WTC11 (cell line): ENCODE results near the gene SNX11. TPM values are rescaled to one million over a fixed set of nuclear protein-coding genes. Genes with fewer than 3 reads are reported as not detected.

Experiments used
- ATAC-seq: fragments of 200-7000 bp; cut with Tn5 transposase; 2 replicates; pipeline ENCODE4 v1.10.0; 2021; ENCODE audit warnings: mild to moderate bottlenecking, moderate library complexity
- CTCF ChIA-PET: fragments of 300-600 bp; sonication (Branson Sonifier 250); formaldehyde crosslinking; loops from one replicate; lab custom pipeline; 2021; ENCODE audit warnings: antibody characterized with exemption; lab: Charles Lee
- POLR2A ChIA-PET: fragments of 350-600 bp; sonication (Branson Sonifier 250); formaldehyde crosslinking; loops from one replicate; lab custom pipeline; 2021; ENCODE audit warnings: antibody characterized with exemption; lab: Charles Lee
- DNase-seq: peaks from one replicate; pipeline ENCODE4 v3.0.0; 2021; ENCODE audit warnings: low spot score
- H3K27ac Mint-ChIP-seq: 2 replicates; pipeline ENCODE4 v1.8.0; 2021; ENCODE audit warnings: mixed read lengths
- H3K27me3 Mint-ChIP-seq: 2 replicates; pipeline ENCODE4 v1.8.0; 2021; ENCODE audit warnings: low read depth, mild to moderate bottlenecking, moderate library complexity, mixed read lengths
- H3K36me3 Mint-ChIP-seq: 2 replicates; pipeline ENCODE4 v1.8.0; 2021; ENCODE audit warnings: mixed read lengths
- H3K4me1 Mint-ChIP-seq: 2 replicates; pipeline ENCODE4 v1.8.0; 2022; ENCODE audit warnings: mixed read lengths
- H3K4me3 Mint-ChIP-seq: 2 replicates; pipeline ENCODE4 v1.8.0; 2021; ENCODE audit warnings: mild to moderate bottlenecking, moderate library complexity, mixed read lengths
- H3K9me3 Mint-ChIP-seq: 2 replicates; pipeline ENCODE4 v1.8.0; 2021; ENCODE audit warnings: mixed read lengths
- ARID4B ChIP-seq: sonication (generic); formaldehyde crosslinking; IDR thresholded peaks from 2 replicates; pipeline ENCODE4 v1.8.0; 2023; ENCODE audit warnings: missing genetic modification reagents, mild to moderate bottlenecking, borderline replicate concordance
- ATF3 ChIP-seq: sonication (generic); formaldehyde crosslinking; conservative IDR thresholded peaks from 2 replicates; pipeline ENCODE4 v1.8.1; 2022; ENCODE audit warnings: mild to moderate bottlenecking, missing genetic modification reagents
- CBFB ChIP-seq: sonication (generic); formaldehyde crosslinking; IDR thresholded peaks from 2 replicates; pipeline ENCODE4 v1.8.1; 2022; ENCODE audit warnings: mild to moderate bottlenecking, low read depth, missing genetic modification reagents
- CDX4 ChIP-seq: fragments of 250-450 bp; sonication (Bioruptor Pico); IDR thresholded peaks from 2 replicates; pipeline ENCODE4 v1.9.0; 2021; ENCODE audit warnings: moderate library complexity, mild to moderate bottlenecking, inconsistent platforms, borderline replicate concordance
- CTCF ChIP-seq: fragments of 200-600 bp; IDR thresholded peaks from 2 replicates; pipeline ENCODE4 v1.8.0; 2022; ENCODE audit warnings: antibody characterized with exemption
- FOXP1 ChIP-seq: sonication (generic); formaldehyde crosslinking; IDR thresholded peaks from 2 replicates; pipeline ENCODE4 v1.8.0; 2022; ENCODE audit warnings: missing genetic modification reagents, mild to moderate bottlenecking, moderate library complexity, borderline replicate concordance
- GTF2I ChIP-seq: fragments of 250-450 bp; sonication (Bioruptor Pico); conservative IDR thresholded peaks from 2 replicates; pipeline ENCODE4 v1.4.0; 2021; ENCODE audit warnings: mild to moderate bottlenecking
- JUN ChIP-seq: sonication (generic); formaldehyde crosslinking; IDR thresholded peaks from 2 replicates; pipeline ENCODE4 v1.8.0; 2023; ENCODE audit warnings: mild to moderate bottlenecking, missing genetic modification reagents
- NFE2L1 ChIP-seq: sonication (generic); formaldehyde crosslinking; IDR thresholded peaks from 2 replicates; pipeline ENCODE4 v1.8.1; 2023; ENCODE audit warnings: missing genetic modification reagents
- OVOL2 ChIP-seq: fragments of 250-450 bp; sonication (Bioruptor Pico); IDR thresholded peaks from 2 replicates; pipeline ENCODE4 v1.9.0; 2021; ENCODE audit warnings: mild to moderate bottlenecking, borderline replicate concordance
- PREB ChIP-seq: sonication (generic); formaldehyde crosslinking; IDR thresholded peaks from 2 replicates; pipeline ENCODE4 v1.8.1; 2022; ENCODE audit warnings: mild to moderate bottlenecking, missing genetic modification reagents, moderate library complexity, borderline replicate concordance
- RORB ChIP-seq: fragments of 250-450 bp; sonication (Bioruptor Pico); IDR thresholded peaks from 2 replicates; pipeline ENCODE4 v1.9.0; 2021; ENCODE audit warnings: mild to moderate bottlenecking
- SMAD4 ChIP-seq: sonication (generic); formaldehyde crosslinking; IDR thresholded peaks from 2 replicates; pipeline ENCODE4 v1.8.0; 2022; ENCODE audit warnings: mild to moderate bottlenecking, missing genetic modification reagents
- STAT6 ChIP-seq: sonication (generic); formaldehyde crosslinking; conservative IDR thresholded peaks from 2 replicates; pipeline ENCODE4 v1.8.1; 2023; ENCODE audit warnings: mild to moderate bottlenecking, low read depth, missing genetic modification reagents, moderate library complexity
- USF1 ChIP-seq: sonication (generic); formaldehyde crosslinking; IDR thresholded peaks from 2 replicates; pipeline ENCODE4 v1.8.0; 2022; ENCODE audit warnings: mild to moderate bottlenecking, missing genetic modification reagents
- ZBTB43 ChIP-seq: sonication (generic); formaldehyde crosslinking; IDR thresholded peaks from 2 replicates; pipeline ENCODE4 v1.8.1; 2023; ENCODE audit warnings: mild to moderate bottlenecking, missing genetic modification reagents
- ZMAT4 ChIP-seq: fragments of 250-450 bp; sonication (Bioruptor Pico); IDR thresholded peaks from 2 replicates; pipeline ENCODE4 v1.9.0; 2021; ENCODE audit warnings: mild to moderate bottlenecking
- ZNF317 ChIP-seq: sonication (generic); formaldehyde crosslinking; IDR thresholded peaks from 2 replicates; pipeline ENCODE4 v1.8.1; 2023; ENCODE audit warnings: low read depth, mild to moderate bottlenecking, moderate library complexity, missing genetic modification reagents, borderline replicate concordance
- ZNF416 ChIP-seq: fragments of 250-450 bp; sonication (Bioruptor Pico); IDR thresholded peaks from 2 replicates; pipeline ENCODE4 v1.9.0; 2021; ENCODE audit warnings: mild to moderate bottlenecking, inconsistent platforms
- total RNA-seq: library from RNA; stranded (reverse); gene quantifications from 3 replicates; pipeline ENCODE4 v1.2.3, GENCODE V29; 2021

Gene SNX11
- total RNA-seq, 1 experiment from 2014 or later = 24.5 TPM

- Mint-ChIP-seq H3K36me3 (no peaks in the 10 kb centered on the region), H3K27ac (no peak overlapping the region), H3K27me3 (no peaks in the 10 kb centered on the region; the same call in 1 of the 2 replicates), H3K4me1 (peaks cover 9% of the 10 kb centered on the region), H3K4me3 (no peak overlapping the region), H3K9me3 (no peaks in the 10 kb centered on the region)
- no peak for ATAC-seq
- DNase-seq = no peak
- TF ChIP-seq STAT6 (CRISPR knock-in tag) = no peak
- no peak for TF ChIP-seq USF1 (CRISPR knock-in tag)
- no peak for TF ChIP-seq RORB
- no peak for TF ChIP-seq ARID4B
- TF ChIP-seq ZNF317 (CRISPR knock-in tag) = no peak
- no peak for TF ChIP-seq ZNF416
- no peak for TF ChIP-seq NFE2L1 (CRISPR knock-in tag)
- no peak for TF ChIP-seq CBFB (CRISPR knock-in tag)
- TF ChIP-seq JUN (CRISPR knock-in tag) = no peak
- TF ChIP-seq PREB (CRISPR knock-in tag) = no peak
- no peak for TF ChIP-seq CDX4 (CRISPR knock-in tag)
- TF ChIP-seq OVOL2 (CRISPR knock-in tag) = no peak
- no peak for TF ChIP-seq ATF3 (CRISPR knock-in tag)
- ChIA-PET CTCF (interaction anchor here (0.9 to 6.2 kb wide), 5 partner anchors 50 to 106 kb away, joined by 3 to 67 read pairs (median 7); no protein-coding TSS in a partner anchor), POLR2A (interaction anchor here (2.2 kb wide), 1 partner anchor 78 kb away, joined by 6 read pairs; no protein-coding TSS in a partner anchor)
These were observed 24.8 kb downstream of the SNX11 start for GRCh38 chr17:48132385-48132784.

- Mint-ChIP-seq H3K9me3 (no peaks in the 10 kb centered on the region), H3K27me3 (no peaks in the 10 kb centered on the region; the same call in 1 of the 2 replicates), H3K36me3 (no peaks in the 10 kb centered on the region), H3K4me1 (peaks cover 6% of the 10 kb centered on the region), H3K27ac (no peak overlapping the region), H3K4me3 (no peak overlapping the region)
- ATAC-seq (peak; percentile 71), DNase-seq (peak; percentile 20)
- CTCF ChIA-PET = interaction anchor here (0.5 to 3.8 kb wide), 27 partner anchors 8 to 387 kb away, joined by 3 to 23 read pairs (median 4); partner anchors contain the start of genes CBX1 and SNX11
- POLR2A ChIA-PET = no interaction called here
- TF ChIP-seq SMAD4 (CRISPR knock-in tag) = no peak
- TF ChIP-seq ZMAT4 (CRISPR knock-in tag) = no peak
- TF ChIP-seq ZNF317 (CRISPR knock-in tag) = no peak
- TF ChIP-seq GTF2I = no peak
- no peak for TF ChIP-seq CDX4 (CRISPR knock-in tag)
- TF ChIP-seq FOXP1 (CRISPR knock-in tag) = no peak
- no peak for TF ChIP-seq ZBTB43 (CRISPR knock-in tag)
- TF ChIP-seq CTCF = no peak
These were observed 27.4 kb downstream of the SNX11 start for GRCh38 chr17:48134912-48135480.
